CD14-positive monocyte (primary cell): Measurements from ENCODE around the gene CMTM8. TPM values are rescaled to one million over a fixed set of nuclear protein-coding genes. Genes with fewer than 3 reads are reported as not detected.

Experiments used
- DNase-seq, 3 donors: peaks; one replicate each; pipeline ENCODE4 v3.0.0-alpha.2; 2011 to 2022
- H2AFZ ChIP-seq: 2 replicates; pipeline ENCODE4 v1.6.0; 2012; ENCODE audit warnings: mild to moderate bottlenecking, low read depth, low read length, inconsistent platforms; ENCODE audit not compliant: insufficient read depth, poor library complexity, severe bottlenecking
- H3K27ac ChIP-seq, 2 donors: 1 replicate in 1 of 2; 2 replicates in 1 of 2; pipeline ENCODE4 v1.5.1; 2012 to 2013; ENCODE audit warnings: low read length in 2 of 2, control low read depth in 1 of 2, inconsistent platforms in 1 of 2, low read depth in 1 of 2, mild to moderate bottlenecking in 1 of 2
- H3K27me3 ChIP-seq, 2 donors: one replicate each; pipeline versions ENCODE4 v1.6.0 to v1.6.1; 2011 to 2013; ENCODE audit warnings: low read length in 2 of 2; ENCODE audit not compliant: control insufficient read depth in 2 of 2, insufficient read depth in 2 of 2
- H3K36me3 ChIP-seq, 2 donors: replicated peaks in 1 of 2; 1 replicate in 1 of 2; 2 replicates in 1 of 2; pipeline versions ENCODE4 v1.5.1 to v1.6.1; 2012 to 2013; ENCODE audit warnings: low read length in 2 of 2, control low read depth in 1 of 2, inconsistent platforms in 1 of 2, mild to moderate bottlenecking in 1 of 2; ENCODE audit not compliant: insufficient read depth in 2 of 2, control insufficient read depth in 1 of 2
- H3K4me1 ChIP-seq, 2 donors: 1 replicate in 1 of 2; 2 replicates in 1 of 2; pipeline versions ENCODE4 v1.5.1 to v1.6.1; 2012 to 2013; ENCODE audit warnings: low read length in 2 of 2, control low read depth in 1 of 2, inconsistent platforms in 1 of 2, mild to moderate bottlenecking in 1 of 2, moderate library complexity in 1 of 2; ENCODE audit not compliant: insufficient read depth in 2 of 2, control insufficient read depth in 1 of 2
- H3K4me2 ChIP-seq: replicated peaks from 2 replicates; pipeline ENCODE3; 2012; ENCODE audit warnings: low read length, moderate library complexity, mild to moderate bottlenecking; ENCODE audit not compliant: poor library complexity, severe bottlenecking; ENCODE audit errors: extremely low read depth
- H3K4me3 ChIP-seq, 3 experiments: fragments of 200-600 bp in 1 of 3; sonication (generic) in 1 of 3; replicated peaks in 1 of 3; 1 replicate in 2 of 3; 2 replicates in 1 of 3; pipeline ENCODE4 v1.5.1; 2011 to 2013; ENCODE audit warnings: low read length in 3 of 3, mild to moderate bottlenecking in 3 of 3, control low read depth in 2 of 3, low read depth in 2 of 3, inconsistent platforms in 1 of 3, moderate library complexity in 1 of 3
- H3K79me2 ChIP-seq: 2 replicates; pipeline ENCODE4 v1.6.0; 2012; ENCODE audit warnings: mild to moderate bottlenecking, control low read depth, inconsistent platforms, low read length, moderate library complexity; ENCODE audit not compliant: insufficient read depth
- H3K9ac ChIP-seq: 2 replicates; pipeline ENCODE4 v1.6.0; 2017; ENCODE audit warnings: low read length, mild to moderate bottlenecking; ENCODE audit not compliant: insufficient read depth, poor library complexity, severe bottlenecking
- H3K9me3 ChIP-seq, 2 donors: replicated peaks in 1 of 2; 1 replicate in 1 of 2; 2 replicates in 1 of 2; pipeline versions ENCODE4 v1.5.1 to v1.6.1; 2012 to 2013; ENCODE audit warnings: low read length in 2 of 2, control low read depth in 1 of 2; ENCODE audit not compliant: control insufficient read depth in 1 of 2, insufficient read depth in 1 of 2
- H4K20me1 ChIP-seq: 2 replicates; pipeline ENCODE4 v1.6.0; 2012; ENCODE audit warnings: mild to moderate bottlenecking, low read length, control low read depth, moderate library complexity; ENCODE audit not compliant: insufficient read depth
- H3K27ac Mint-ChIP-seq, 7 donors: one replicate each; pipeline ENCODE4 v1.8.0; 2020; ENCODE audit warnings: mild to moderate bottlenecking in 7 of 7, mixed read lengths in 7 of 7, moderate library complexity in 6 of 7, inconsistent platforms in 2 of 7
- H3K27me3 Mint-ChIP-seq, 3 donors: one replicate each; pipeline ENCODE4 v1.8.0; 2021 to 2022; ENCODE audit warnings: low read depth in 3 of 3, mild to moderate bottlenecking in 3 of 3, mixed read lengths in 3 of 3, moderate library complexity in 3 of 3, inconsistent platforms in 1 of 3
- H3K36me3 Mint-ChIP-seq, 2 donors: one replicate each; pipeline ENCODE4 v1.8.0; 2020; ENCODE audit warnings: mixed read lengths in 2 of 2, inconsistent platforms in 1 of 2, mild to moderate bottlenecking in 1 of 2
- H3K4me1 Mint-ChIP-seq: one replicate; pipeline ENCODE4 v1.8.0; 2020; ENCODE audit warnings: mild to moderate bottlenecking, mixed read lengths
- H3K4me3 Mint-ChIP-seq, 2 donors: one replicate each; pipeline ENCODE4 v1.8.0; 2020; ENCODE audit warnings: mild to moderate bottlenecking in 2 of 2, mixed read lengths in 2 of 2, moderate library complexity in 1 of 2
- H3K9me3 Mint-ChIP-seq, 7 donors: one replicate each; pipeline ENCODE4 v1.8.0; 2020 to 2022; ENCODE audit warnings: mixed read lengths in 7 of 7, mild to moderate bottlenecking in 6 of 7, moderate library complexity in 6 of 7, inconsistent platforms in 2 of 7
- CTCF ChIP-seq: fragments of 200-600 bp; IDR thresholded peaks from one replicate; pipeline ENCODE4 v1.8.0; 2022; ENCODE audit warnings: antibody characterized with exemption, mild to moderate bottlenecking
- WGBS: methylation state at CpG from one replicate; pipeline ENCODE4 v1.1.5; 2013; ENCODE audit warnings: missing lambda C conversion rate; ENCODE audit not compliant: insufficient coverage; 5-methylcytosine and 5-hydroxymethylcytosine counted together
- intact Hi-C, 2 donors: fragments of 100-400 bp; cut with micrococcal nuclease; formaldehyde crosslinking; loops; one replicate each; pipeline versions ENCODE4 v1.15.0 to v1.15.1; 2023
- polyA plus RNA-seq, 3 donors: library from polyadenylated mRNA; depleted of rRNA in 1 of 3; unstranded in 2 of 3; stranded (reverse) in 1 of 3; fragments of 300-500 nt in 2 of 3; fragments of >200 nt in 1 of 3; fragmentation: Illumina TruSeq in 2 of 3; gene quantifications; 1 replicate in 2 of 3; 2 replicates in 1 of 3; pipeline ENCODE4 v1.2.3, GENCODE V29; 2012 to 2021

The CMTM8 gene
- polyA plus RNA-seq, 3 donors: 0.46 to 2.5 (median 0.94) TPM

GRCh38 chr3:32229565-32229964 is 8.9 kb upstream of the CMTM8 start:
- no peak overlapping the region for H3K27ac Mint-ChIP-seq

GRCh38 chr3:32236377-32236776 is 2.1 kb upstream of the CMTM8 start:
- no peak for TF ChIP-seq CTCF
- Histone ChIP-seq H3K4me1 (peaks cover 15 to 19% of the 10 kb centered on the region in 2 donors), H2AFZ (no peak overlapping the region), H3K36me3 (no peaks in the 10 kb centered on the region), H3K4me2 (no peak overlapping the region), H3K79me2 (no peaks in the 10 kb centered on the region), H3K27ac (no peak overlapping the region), H3K9me3 (peaks cover 5 to 8% of the 10 kb centered on the region in 2 donors), H3K9ac (no peak overlapping the region), H4K20me1 (no peaks in the 10 kb centered on the region), H3K27me3 (peaks cover 16 to 33% of the 10 kb centered on the region in 2 donors), H3K4me3 (no peak overlapping the region)
- H3K27ac Mint-ChIP-seq: no peak overlapping the region
- H3K9me3 Mint-ChIP-seq: peaks cover 0 to 28% (median 13%) of the 10 kb centered on the region in 7 donors
- H3K27me3 Mint-ChIP-seq: peaks cover 27 to 47% (median 30%) of the 10 kb centered on the region in 3 donors
- H3K4me1 Mint-ChIP-seq: peaks cover 17% of the 10 kb centered on the region
- H3K4me3 Mint-ChIP-seq: no peak overlapping the region
- peaks cover 7 to 14% of the 10 kb centered on the region in 2 donors for H3K36me3 Mint-ChIP-seq
- intact Hi-C loops: no loop called here
- no peak for DNase-seq

More at GRCh38 chr3:32229565-32229964, 8.9 kb upstream of the CMTM8 start:
- no peaks in the 10 kb centered on the region for H3K36me3 Mint-ChIP-seq
- no peak for TF ChIP-seq CTCF
- Histone ChIP-seq H3K36me3 (no peaks in the 10 kb centered on the region), H3K4me1 (no peaks in the 10 kb centered on the region), H3K9me3 (no peaks in the 10 kb centered on the region), H3K4me2 (no peak overlapping the region), H4K20me1 (no peaks in the 10 kb centered on the region), H3K4me3 (no peak overlapping the region), H3K27ac (no peak overlapping the region), H3K9ac (no peak overlapping the region), H2AFZ (no peak overlapping the region), H3K79me2 (no peaks in the 10 kb centered on the region), H3K27me3 (no peaks in the 10 kb centered on the region)
- H3K9me3 Mint-ChIP-seq: peaks cover 0 to 8% (median 2%) of the 10 kb centered on the region in 7 donors
- no peaks in the 10 kb centered on the region for H3K4me1 Mint-ChIP-seq
- no peak overlapping the region for H3K4me3 Mint-ChIP-seq
- WGBS: 100% methylated on average over 3 of the region's 4 CpGs
- no peak for DNase-seq
- intact Hi-C loops: no loop called here
- peaks cover 0 to 7% (median 2%) of the 10 kb centered on the region in 3 donors for H3K27me3 Mint-ChIP-seq
